Lung (tissue), 12 donors: ENCODE data around the gene POLE. TPM values are rescaled to one million over a fixed set of nuclear protein-coding genes. Genes with fewer than 3 reads are reported as not detected.

Experiments used
- ATAC-seq: fragments of 200-7000 bp; cut with Tn5 transposase; one replicate; pipeline ENCODE4 v1.9.1; 2020; ENCODE audit warnings: moderate number of reproducible peaks; ENCODE audit not compliant: insufficient read depth, low FRiP score
- DNase-seq, 3 donors: peaks; one replicate each; pipeline ENCODE4 v3.0.0-alpha.2; 2013 to 2017
- H3K27ac ChIP-seq, 2 donors: one replicate each; pipeline ENCODE4 v1.5.1; 2013; ENCODE audit warnings: mild to moderate bottlenecking in 2 of 2, moderate library complexity in 2 of 2, control low read depth in 1 of 2, inconsistent platforms in 1 of 2, low read depth in 1 of 2, low read length in 1 of 2
- H3K27me3 ChIP-seq, 3 donors: one replicate each; pipeline ENCODE4 v1.5.1; 2013; ENCODE audit warnings: low read length in 2 of 3; ENCODE audit not compliant: control insufficient read depth in 3 of 3, insufficient read depth in 3 of 3
- H3K36me3 ChIP-seq, 4 donors: one replicate each; pipeline ENCODE4 v1.5.1; 2013; ENCODE audit warnings: low read length in 4 of 4, mild to moderate bottlenecking in 1 of 4, moderate library complexity in 1 of 4; ENCODE audit not compliant: control insufficient read depth in 4 of 4, insufficient read depth in 4 of 4
- H3K4me1 ChIP-seq, 5 donors: one replicate each; pipeline ENCODE4 v1.5.1; 2013; ENCODE audit warnings: low read length in 5 of 5, mild to moderate bottlenecking in 2 of 5, moderate library complexity in 1 of 5; ENCODE audit not compliant: control insufficient read depth in 5 of 5, insufficient read depth in 5 of 5
- H3K4me3 ChIP-seq: one replicate; pipeline ENCODE4 v1.5.1; 2013; ENCODE audit warnings: mild to moderate bottlenecking, control low read depth, moderate library complexity
- H3K9ac ChIP-seq, 2 donors: one replicate each; pipeline ENCODE4 v1.5.1; 2013; ENCODE audit warnings: low read length in 2 of 2, control low read depth in 1 of 2; ENCODE audit not compliant: insufficient read depth in 1 of 2
- H3K9me3 ChIP-seq, 4 donors: one replicate each; pipeline ENCODE4 v1.5.1; 2013; ENCODE audit warnings: low read length in 3 of 4, mild to moderate bottlenecking in 1 of 4, moderate library complexity in 1 of 4; ENCODE audit not compliant: control insufficient read depth in 4 of 4, insufficient read depth in 3 of 4
- CTCF ChIP-seq: IDR thresholded peaks from 2 replicates; pipeline ENCODE4 v1.5.1; 2012; ENCODE audit warnings: mild to moderate bottlenecking; ENCODE audit errors: control extremely low read depth, extremely low read depth
- WGBS, 2 donors: extraction: QIAGEN DNeasy Blood & Tissue Kit; methylation state at CpG; one replicate each; pipeline ENCODE4 v1.1.7; 2013; 5-methylcytosine and 5-hydroxymethylcytosine counted together
- polyA plus RNA-seq, 2 donors: library from polyadenylated mRNA; stranded (reverse); fragments of 200-250 nt; gene quantifications; one replicate each; pipeline ENCODE4 v1.2.1, GENCODE V29; 2013
- total RNA-seq, 2 donors: library from RNA; depleted of rRNA in 1 of 2; stranded (reverse); fragments of >200 nt in 1 of 2; gene quantifications; one replicate each; pipeline ENCODE4 v1.2.1, GENCODE V29; 2014 to 2021
- donor health status: control.
- donor health status: control.
- donor health status: Bipolar disorder and iron deficiency.
- donor health status: healthy.
- donor health status: DM: yes; HTN: yes; CAD: no.

Gene POLE
- total and polyA plus RNA-seq, 4 donors, result 9.3 to 49.9 (median 25.3) TPM

- ATAC-seq, result no peak
- no peak overlapping the region for H3K9ac ChIP-seq
- 91 to 95% methylated on average over 2 of the region's 2 CpGs for WGBS, 2 donors
These were observed 21.0 kb upstream of the POLE start for GRCh38 chr12:132708150-132708549.

GRCh38 chr12:132707241-132707640 is 20.1 kb upstream of the POLE start:
- H3K9me3 ChIP-seq, result peaks cover 0 to 4% (median 0%) of the 10 kb centered on the region in 4 donors
- DNase-seq (no peak), ATAC-seq (no peak)
- no peak overlapping the region for H3K27ac ChIP-seq
- no peak overlapping the region for H3K9ac ChIP-seq
- TF ChIP-seq CTCF, result no peak
- no peak overlapping the region for H3K4me3 ChIP-seq
- WGBS, 2 donors, result 96% methylated on average over 6 of the region's 6 CpGs
- H3K36me3 ChIP-seq, result peaks cover 0 to 10% (median 3%) of the 10 kb centered on the region in 4 donors
- no peaks in the 10 kb centered on the region for H3K27me3 ChIP-seq
- peaks cover 0 to 14% (median 0%) of the 10 kb centered on the region in 5 donors for H3K4me1 ChIP-seq

More at GRCh38 chr12:132708150-132708549, 21.0 kb upstream of the POLE start:
- Histone ChIP-seq H3K9me3 (peaks cover 0 to 4% (median 0%) of the 10 kb centered on the region in 4 donors), H3K4me3 (no peak overlapping the region), H3K27ac (no peak overlapping the region), H3K4me1 (peaks cover 0 to 14% (median 0%) of the 10 kb centered on the region in 5 donors), H3K36me3 (peaks cover 0 to 10% (median 2%) of the 10 kb centered on the region in 4 donors), H3K27me3 (no peaks in the 10 kb centered on the region)
- TF ChIP-seq CTCF, result no peak
- no peak for DNase-seq

GRCh38 chr12:132703641-132704040 is 16.5 kb upstream of the POLE start:
- DNase-seq (no peak), ATAC-seq (no peak)
- TF ChIP-seq CTCF, result no peak
- Histone ChIP-seq H3K4me1 (no peaks in the 10 kb centered on the region), H3K36me3 (peaks cover 0 to 10% (median 5%) of the 10 kb centered on the region in 4 donors), H3K9ac (no peak overlapping the region), H3K27ac (no peak overlapping the region), H3K4me3 (no peak overlapping the region), H3K27me3 (no peaks in the 10 kb centered on the region), H3K9me3 (peaks cover 0 to 4% (median 0%) of the 10 kb centered on the region in 4 donors)
- 92 to 96% methylated on average over 9 of the region's 9 CpGs for WGBS, 2 donors

GRCh38 chr12:132702640-132703039 is 15.5 kb upstream of the POLE start:
- 75 to 78% methylated on average over 4 of the region's 4 CpGs for WGBS, 2 donors
- DNase-seq, result no peak
- Histone ChIP-seq H3K27me3 (no peaks in the 10 kb centered on the region), H3K9me3 (peaks cover 0 to 4% (median 0%) of the 10 kb centered on the region in 4 donors), H3K27ac (no peak overlapping the region), H3K4me3 (no peak overlapping the region), H3K4me1 (no peaks in the 10 kb centered on the region), H3K36me3 (peaks cover 2 to 12% (median 6%) of the 10 kb centered on the region in 4 donors), H3K9ac (no peak overlapping the region)
- ATAC-seq, result no peak
- no peak for TF ChIP-seq CTCF
